Measurements from ENCODE around the gene PPIL1. TPM values are rescaled to one million over a fixed set of nuclear protein-coding genes. Genes with fewer than 3 reads are reported as not detected.

The PPIL1 gene
- total RNA-seq, 4 donors from 2014 or later = 13.5 to 28.5 (median 24.0) TPM

DNA sequence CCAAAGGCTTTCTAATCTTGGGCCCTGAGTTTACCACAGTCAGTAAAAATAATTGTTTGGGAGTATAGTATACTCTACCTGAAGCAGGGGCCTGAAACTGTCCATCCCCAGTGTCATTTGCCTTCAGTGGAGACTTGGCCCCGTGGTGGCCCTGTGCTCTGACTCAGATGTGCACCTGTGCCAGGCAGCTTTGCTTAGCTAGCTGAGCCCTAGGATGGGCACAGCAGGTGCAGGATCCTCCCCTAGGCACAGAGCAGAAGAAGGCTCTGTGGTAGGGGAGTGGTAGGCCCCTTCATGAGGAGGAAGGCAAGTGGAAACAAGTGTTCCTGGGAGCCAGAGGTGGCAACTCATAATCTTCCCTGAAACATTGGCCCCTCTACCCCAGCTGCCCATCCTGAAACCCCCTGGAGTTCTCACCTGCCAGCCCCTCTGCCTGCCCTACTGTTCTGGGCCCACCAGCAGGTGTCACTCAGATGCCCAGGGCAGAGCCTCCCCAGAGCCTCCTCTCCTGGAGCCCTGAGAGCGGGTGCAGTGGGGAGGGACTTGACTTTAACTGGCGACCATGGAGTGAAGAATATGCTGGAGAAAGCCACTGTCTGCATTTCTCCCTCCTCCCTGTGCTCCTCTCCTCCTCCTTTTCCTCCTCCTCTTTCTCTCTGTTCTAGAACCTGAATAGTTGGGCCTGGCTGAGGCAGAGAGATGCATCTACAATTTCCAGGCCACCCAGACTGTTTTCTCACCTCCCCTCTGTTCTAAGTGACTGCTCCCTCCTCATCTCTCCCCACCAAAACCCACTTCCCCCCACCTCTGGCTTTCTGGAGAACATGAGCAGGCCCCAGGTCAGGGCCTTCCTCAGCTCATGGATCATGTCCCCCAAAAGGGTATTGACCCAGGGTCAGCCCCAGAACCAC is 38.2 kb downstream of the PPIL1 start:
- Histone ChIP-seq H3K9me3 (no peaks in the 10 kb centered on the region), H3K27me3 (peaks cover 8% of the 10 kb centered on the region), H3K36me3 (no peaks in the 10 kb centered on the region), H3K4me3 (no peak overlapping the region), H3K4me1 (peaks cover 0 to 27% (median 18%) of the 10 kb centered on the region in 3 donors), H3K27ac (no peak overlapping the region)
- no peak for ATAC-seq
- no CpG with 5 or more reads among the region's 3 CpGs for WGBS, 2 donors (ENCODE audit: low coverage in 1 of 2)
- TF ChIP-seq POLR2AphosphoS5 (IDR thresholded peaks at IDR 0.05) = no peak
- TF ChIP-seq, protein P1, sequence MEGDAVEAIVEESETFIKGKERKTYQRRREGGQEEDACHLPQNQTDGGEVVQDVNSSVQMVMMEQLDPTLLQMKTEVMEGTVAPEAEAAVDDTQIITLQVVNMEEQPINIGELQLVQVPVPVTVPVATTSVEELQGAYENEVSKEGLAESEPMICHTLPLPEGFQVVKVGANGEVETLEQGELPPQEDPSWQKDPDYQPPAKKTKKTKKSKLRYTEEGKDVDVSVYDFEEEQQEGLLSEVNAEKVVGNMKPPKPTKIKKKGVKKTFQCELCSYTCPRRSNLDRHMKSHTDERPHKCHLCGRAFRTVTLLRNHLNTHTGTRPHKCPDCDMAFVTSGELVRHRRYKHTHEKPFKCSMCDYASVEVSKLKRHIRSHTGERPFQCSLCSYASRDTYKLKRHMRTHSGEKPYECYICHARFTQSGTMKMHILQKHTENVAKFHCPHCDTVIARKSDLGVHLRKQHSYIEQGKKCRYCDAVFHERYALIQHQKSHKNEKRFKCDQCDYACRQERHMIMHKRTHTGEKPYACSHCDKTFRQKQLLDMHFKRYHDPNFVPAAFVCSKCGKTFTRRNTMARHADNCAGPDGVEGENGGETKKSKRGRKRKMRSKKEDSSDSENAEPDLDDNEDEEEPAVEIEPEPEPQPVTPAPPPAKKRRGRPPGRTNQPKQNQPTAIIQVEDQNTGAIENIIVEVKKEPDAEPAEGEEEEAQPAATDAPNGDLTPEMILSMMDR (IDR thresholded peaks at IDR 0.05) = no peak
- TF ChIP-seq POLR2A (IDR thresholded peaks at IDR 0.05) = no peak
- TF ChIP-seq EP300 (IDR thresholded peaks at IDR 0.05) = no peak

DNA sequence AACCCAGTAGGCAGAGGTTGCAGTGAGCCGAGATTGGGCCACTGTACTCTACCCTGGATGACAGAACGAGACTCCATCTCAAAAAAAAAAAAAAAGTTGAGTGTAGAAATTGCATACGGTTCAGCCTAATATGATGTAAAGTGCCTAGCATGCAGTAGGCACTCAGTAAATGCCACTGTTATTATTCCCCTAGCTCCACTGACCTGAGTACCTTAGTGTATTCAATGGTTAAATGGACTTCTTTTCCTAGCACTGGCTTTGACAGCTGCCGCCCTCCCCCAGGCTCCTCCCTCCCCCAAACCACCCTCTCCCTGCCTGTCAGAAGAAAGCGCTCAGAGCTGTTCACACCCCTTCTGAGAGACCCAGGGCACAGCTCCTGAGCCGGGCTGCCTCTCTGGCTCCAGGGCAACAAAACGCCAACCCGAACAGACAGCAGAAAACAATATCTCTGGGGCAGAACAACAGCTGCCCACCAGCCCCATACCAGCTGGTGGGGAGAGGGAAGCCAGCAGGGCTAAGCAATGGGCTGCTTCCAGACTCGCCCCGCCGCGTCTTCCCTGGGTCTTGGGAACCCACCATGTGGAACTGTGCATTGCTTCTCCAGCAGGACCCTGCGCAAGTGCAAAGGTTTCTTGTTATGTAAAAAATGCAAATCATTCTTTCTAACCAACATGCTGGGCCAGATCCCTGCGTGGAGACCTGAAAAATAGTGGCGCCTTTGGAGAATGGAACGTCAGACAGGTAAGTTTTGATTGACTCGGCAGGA is 39.8 kb downstream of the PPIL1 start:
- ATAC-seq = no peak
- TF ChIP-seq EP300 (IDR thresholded peaks at IDR 0.05) (no peak), POLR2A (IDR thresholded peaks at IDR 0.05) (no peak), POLR2AphosphoS5 (IDR thresholded peaks at IDR 0.05) (no peak)
- TF ChIP-seq, protein P1 (IDR thresholded peaks at IDR 0.05) = no peak
- peaks cover 8% of the 10 kb centered on the region for H3K27me3 ChIP-seq
- no peaks in the 10 kb centered on the region for H3K9me3 ChIP-seq
- 65 to 89% methylated on average over 3 to 6 of the region's 17 CpGs for WGBS, 2 donors (ENCODE audit: low coverage in 1 of 2)
- peaks cover 3 to 26% (median 16%) of the 10 kb centered on the region in 3 donors for H3K4me1 ChIP-seq
- no peak overlapping the region for H3K4me3 ChIP-seq
- no peak overlapping the region for H3K27ac ChIP-seq
- no peaks in the 10 kb centered on the region for H3K36me3 ChIP-seq

DNA sequence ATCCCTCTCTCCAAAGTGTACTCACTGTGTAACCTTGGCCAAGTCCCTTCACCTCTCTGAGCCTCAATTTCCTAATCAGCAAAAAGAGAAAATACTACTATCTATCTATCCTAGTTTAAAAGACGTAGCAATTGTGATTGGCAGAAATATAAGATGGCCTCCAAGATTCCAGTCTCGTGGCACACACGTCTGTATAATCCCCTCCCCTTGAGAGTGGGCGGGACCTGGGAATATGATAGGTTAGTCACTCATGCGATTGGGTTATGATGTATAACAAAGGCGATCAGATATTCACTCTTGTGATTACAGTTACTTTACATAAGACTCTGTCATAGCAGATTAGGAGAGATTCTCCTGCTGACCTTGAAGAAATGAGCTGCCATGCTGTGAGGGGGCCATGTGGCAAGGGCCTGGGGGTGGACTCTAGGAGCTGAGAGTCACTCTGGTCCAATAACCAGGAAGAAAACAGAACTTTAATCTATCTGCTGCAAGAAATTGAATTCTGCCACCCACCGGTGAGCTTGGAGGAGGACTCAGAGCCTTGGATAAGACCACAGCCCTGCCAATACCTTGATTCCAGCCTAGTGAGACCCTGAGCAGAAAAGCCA is 41.3 kb downstream of the PPIL1 start:
- H3K9me3 ChIP-seq = no peaks in the 10 kb centered on the region
- H3K4me3 ChIP-seq = no peak overlapping the region
- peaks cover 3 to 23% (median 11%) of the 10 kb centered on the region in 3 donors for H3K4me1 ChIP-seq
- H3K36me3 ChIP-seq = no peaks in the 10 kb centered on the region
- TF ChIP-seq, protein P1 (IDR thresholded peaks at IDR 0.05) = no peak
- TF ChIP-seq POLR2A (IDR thresholded peaks at IDR 0.05) = no peak
- no peaks in the 10 kb centered on the region for H3K27me3 ChIP-seq
- 84 to 100% methylated on average over 5 to 7 of the region's 7 CpGs for WGBS, 2 donors (ENCODE audit: low coverage in 1 of 2)
- no peak overlapping the region for H3K27ac ChIP-seq
- no peak for ATAC-seq

DNA sequence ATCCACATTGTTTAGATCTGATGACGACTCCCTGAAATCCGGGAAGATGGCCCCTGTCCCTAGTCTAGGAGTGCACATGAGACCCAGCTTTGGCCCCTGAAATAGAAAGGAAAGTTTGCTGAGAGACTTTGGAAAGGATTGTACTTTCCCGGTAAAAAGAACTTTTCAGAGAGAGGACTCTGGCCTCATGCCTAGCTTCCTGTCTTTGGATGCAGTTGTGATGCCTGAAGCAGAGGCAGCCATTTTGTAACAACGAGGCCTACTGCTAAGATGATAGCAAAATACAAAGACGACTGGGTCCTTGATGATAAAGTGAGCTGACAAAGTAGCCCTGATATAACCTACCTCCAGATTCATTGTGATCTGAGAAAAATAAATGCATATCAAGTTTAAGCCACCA is 42.3 kb downstream of the PPIL1 start:
- H3K36me3 ChIP-seq = no peaks in the 10 kb centered on the region
- H3K27me3 ChIP-seq = no peaks in the 10 kb centered on the region
- H3K9me3 ChIP-seq = no peaks in the 10 kb centered on the region
- 73 to 100% methylated on average over 3 to 4 of the region's 5 CpGs for WGBS, 2 donors (ENCODE audit: low coverage in 1 of 2)
- TF ChIP-seq POLR2A (IDR thresholded peaks at IDR 0.05) = no peak
- TF ChIP-seq, protein P1 (IDR thresholded peaks at IDR 0.05) = no peak
- TF ChIP-seq EP300 (IDR thresholded peaks at IDR 0.05) = no peak
- no peak for TF ChIP-seq POLR2AphosphoS5 (IDR thresholded peaks at IDR 0.05)
- no peak overlapping the region for H3K4me3 ChIP-seq
- H3K27ac ChIP-seq = no peak overlapping the region
- peaks cover 3 to 27% (median 11%) of the 10 kb centered on the region in 3 donors for H3K4me1 ChIP-seq
- ATAC-seq = no peak
